SK-N-SH treated with all-trans-retinoic acid at 6 μM for 48 hours (cell line): ENCODE results near the gene TTC23.

Experiments
- ATAC-seq: fragments of 200-7000 bp; cut with Tn5 transposase; 3 replicates; pipeline ENCODE4 v1.9.1; 2020; ENCODE audit warnings: mild to moderate bottlenecking, moderate library complexity
- ARNTL ChIP-seq: fragments of 450-650 bp; formaldehyde crosslinking; IDR thresholded peaks from 2 replicates; pipeline ENCODE4 v1.5.0; 2020; ENCODE audit warnings: low read depth, mild to moderate bottlenecking, moderate library complexity, borderline replicate concordance
- CREB5 ChIP-seq: fragments of 250-450 bp; sonication (Bioruptor Pico); IDR thresholded peaks from 2 replicates; pipeline ENCODE4 v1.5.1; 2020; ENCODE audit warnings: low read depth, mild to moderate bottlenecking, moderate library complexity
- ESRRG ChIP-seq: fragments of 250-450 bp; sonication (Bioruptor Pico); IDR thresholded peaks from 2 replicates; pipeline ENCODE4 v1.6.1; 2021; ENCODE audit warnings: mild to moderate bottlenecking
- GLIS3 ChIP-seq: fragments of 250-450 bp; sonication (Bioruptor Pico); IDR thresholded peaks from 2 replicates; pipeline ENCODE4 v1.5.0; 2020; ENCODE audit warnings: mild to moderate bottlenecking, moderate library complexity
- ISL1 ChIP-seq: fragments of 250-450 bp; sonication (Bioruptor Pico); IDR thresholded peaks from 2 replicates; pipeline ENCODE4 v2.1.2; 2022; ENCODE audit warnings: mild to moderate bottlenecking, moderate library complexity
- OSR1 ChIP-seq: fragments of 250-450 bp; sonication (Bioruptor Pico); IDR thresholded peaks from 2 replicates; pipeline ENCODE4 v1.8.0; 2022; ENCODE audit warnings: moderate library complexity, mild to moderate bottlenecking, inconsistent platforms
- PATZ1 ChIP-seq: fragments of 250-450 bp; sonication (Bioruptor Pico); IDR thresholded peaks from 2 replicates; pipeline ENCODE4 v1.8.0; 2020; ENCODE audit warnings: mild to moderate bottlenecking, moderate library complexity, borderline replicate concordance
- POU6F1 ChIP-seq: fragments of 250-450 bp; sonication (Bioruptor Pico); IDR thresholded peaks from 2 replicates; pipeline ENCODE4 v1.8.0; 2021; ENCODE audit warnings: low read depth, mild to moderate bottlenecking, moderate library complexity, borderline replicate concordance
- PPARA ChIP-seq: fragments of 250-450 bp; sonication (Bioruptor Pico); IDR thresholded peaks from 2 replicates; pipeline ENCODE4 v1.5.0; 2020; ENCODE audit warnings: mild to moderate bottlenecking, borderline replicate concordance
- RARB ChIP-seq: fragments of 250-450 bp; sonication (Bioruptor Pico); IDR thresholded peaks from 2 replicates; pipeline ENCODE4 v1.8.0; 2021; ENCODE audit warnings: mild to moderate bottlenecking, moderate library complexity
- SNAI2 ChIP-seq: fragments of 250-450 bp; sonication (Bioruptor Pico); IDR thresholded peaks from 2 replicates; pipeline ENCODE4 v1.5.0; 2020; ENCODE audit warnings: mild to moderate bottlenecking, moderate library complexity
- TCF4 ChIP-seq: fragments of 250-450 bp; sonication (Bioruptor Pico); IDR thresholded peaks from 2 replicates; pipeline ENCODE4 v1.8.0; 2021; ENCODE audit warnings: mild to moderate bottlenecking, moderate library complexity, borderline replicate concordance
- TOX ChIP-seq: fragments of 250-450 bp; sonication (Bioruptor Pico); IDR thresholded peaks from 2 replicates; pipeline ENCODE4 v1.8.0; 2021; ENCODE audit warnings: mild to moderate bottlenecking, moderate library complexity, borderline replicate concordance
- TSHZ2 ChIP-seq: fragments of 250-450 bp; sonication (Bioruptor Pico); IDR thresholded peaks from 2 replicates; pipeline ENCODE4 v1.5.0; 2020; ENCODE audit warnings: mild to moderate bottlenecking, moderate library complexity
- ZC3H10 ChIP-seq: fragments of 250-450 bp; sonication (Bioruptor Pico); IDR thresholded peaks from 2 replicates; pipeline ENCODE4 v1.5.1; 2021; ENCODE audit warnings: mild to moderate bottlenecking, moderate library complexity
- ZFP3 ChIP-seq: fragments of 250-450 bp; sonication (Bioruptor Pico); IDR thresholded peaks from 2 replicates; pipeline ENCODE4 v1.5.0; 2020; ENCODE audit warnings: mild to moderate bottlenecking, moderate library complexity
- ZFP30 ChIP-seq: fragments of 450-650 bp; formaldehyde crosslinking; IDR thresholded peaks from 2 replicates; pipeline ENCODE4 v1.5.0; 2022; ENCODE audit warnings: mild to moderate bottlenecking, moderate library complexity
- ZNF70 ChIP-seq: fragments of 450-650 bp; formaldehyde crosslinking; IDR thresholded peaks from 2 replicates; pipeline ENCODE4 v1.5.0; 2020; ENCODE audit warnings: mild to moderate bottlenecking, moderate library complexity
- ZNF8 ChIP-seq: fragments of 450-650 bp; formaldehyde crosslinking; IDR thresholded peaks from 2 replicates; pipeline ENCODE4 v1.5.0; 2020; ENCODE audit warnings: mild to moderate bottlenecking, moderate library complexity

TTC23 gene

GRCh38 chr15:99167640-99168039, 81.7 kb downstream of the TTC23 start:
- TF ChIP-seq ZNF8 (CRISPR knock-in tag): no peak
- no peak for TF ChIP-seq ZNF70 (CRISPR knock-in tag)
- TF ChIP-seq SNAI2 (CRISPR knock-in tag): no peak
- TF ChIP-seq TOX (CRISPR knock-in tag): no peak
- no peak for TF ChIP-seq RARB (CRISPR knock-in tag)
- TF ChIP-seq PATZ1 (CRISPR knock-in tag): no peak
- TF ChIP-seq ESRRG (CRISPR knock-in tag): no peak
- no peak for TF ChIP-seq ZC3H10 (CRISPR knock-in tag)
- TF ChIP-seq ISL1 (CRISPR knock-in tag): no peak
- no peak for TF ChIP-seq POU6F1
- TF ChIP-seq ZFP3: no peak
- no peak for ATAC-seq

- no peak for TF ChIP-seq OSR1 (CRISPR knock-in tag)
- no peak for TF ChIP-seq TOX (CRISPR knock-in tag)
- no peak for TF ChIP-seq SNAI2 (CRISPR knock-in tag)
- TF ChIP-seq ZFP30 (CRISPR knock-in tag): no peak
- no peak for ATAC-seq
Observed at GRCh38 chr15:99167201-99167600, 82.2 kb downstream of the TTC23 start.

GRCh38 chr15:99165956-99166689, 83.3 kb downstream of the TTC23 start:
- TF ChIP-seq ZNF8 (CRISPR knock-in tag) (no peak), ARNTL (CRISPR knock-in tag) (no peak), GLIS3 (no peak), ZC3H10 (CRISPR knock-in tag) (no peak), POU6F1 (no peak), OSR1 (CRISPR knock-in tag) (no peak), TSHZ2 (CRISPR knock-in tag) (no peak), TCF4 (no peak), ZFP30 (CRISPR knock-in tag) (no peak), ESRRG (CRISPR knock-in tag) (no peak), TOX (CRISPR knock-in tag) (no peak), PPARA (CRISPR knock-in tag) (no peak), PATZ1 (CRISPR knock-in tag) (no peak), CREB5 (CRISPR knock-in tag) (no peak)
- ATAC-seq: no peak
